Stimulated activated naive CD8-positive, alpha-beta T cell treated with anti-CD3 and anti-CD28 coated beads, Interleukin-15, Interleukin-2, amounts not matched to agents 100 ng/mL and 50 ng/mL, for 24 hours (primary cell): ENCODE data around the gene ATP2B2.

Experiments used
- H3K27ac Mint-ChIP-seq: one replicate; pipeline ENCODE4 v1.8.0; 2021; ENCODE audit warnings: mild to moderate bottlenecking, mixed read lengths
- H3K27me3 Mint-ChIP-seq: one replicate; pipeline ENCODE4 v1.8.0; 2021; ENCODE audit warnings: mixed read lengths
- H3K36me3 Mint-ChIP-seq: one replicate; pipeline ENCODE4 v1.8.0; 2021; ENCODE audit warnings: low read depth, mixed read lengths
- H3K4me1 Mint-ChIP-seq: one replicate; pipeline ENCODE4 v1.8.0; 2021; ENCODE audit warnings: low read depth, mixed read lengths
- H3K4me3 Mint-ChIP-seq: one replicate; pipeline ENCODE4 v1.8.0; 2021; ENCODE audit warnings: mild to moderate bottlenecking, mixed read lengths
- H3K9me3 Mint-ChIP-seq: one replicate; pipeline ENCODE4 v1.8.0; 2021; ENCODE audit warnings: mixed read lengths

ATP2B2 gene

GRCh38 chr3:10435850-10436249 is 69.5 kb downstream of the ATP2B2 start:
- Mint-ChIP-seq H3K4me3 (no peak overlapping the region), H3K36me3 (no peaks in the 10 kb centered on the region), H3K27ac (no peak overlapping the region), H3K9me3 (no peaks in the 10 kb centered on the region), H3K4me1 (peaks cover 42% of the 10 kb centered on the region), H3K27me3 (no peaks in the 10 kb centered on the region)

GRCh38 chr3:10434938-10435336 is 70.4 kb downstream of the ATP2B2 start:
- Mint-ChIP-seq H3K9me3 (no peaks in the 10 kb centered on the region), H3K27ac (no peak overlapping the region), H3K4me3 (no peak overlapping the region), H3K4me1 (peaks cover 33% of the 10 kb centered on the region), H3K36me3 (no peaks in the 10 kb centered on the region), H3K27me3 (no peaks in the 10 kb centered on the region)

GRCh38 chr3:10434144-10434937 is 71.0 kb downstream of the ATP2B2 start:
- no peak overlapping the region for H3K27ac Mint-ChIP-seq

GRCh38 chr3:10432931-10433330 is 72.5 kb downstream of the ATP2B2 start:
- Mint-ChIP-seq H3K4me1 (peaks cover 22% of the 10 kb centered on the region), H3K27me3 (no peaks in the 10 kb centered on the region), H3K9me3 (no peaks in the 10 kb centered on the region), H3K4me3 (no peak overlapping the region), H3K27ac (no peak overlapping the region), H3K36me3 (no peaks in the 10 kb centered on the region)

More at GRCh38 chr3:10434144-10434937, 71.0 kb downstream of the ATP2B2 start:
- Mint-ChIP-seq H3K9me3 (no peaks in the 10 kb centered on the region), H3K27me3 (no peaks in the 10 kb centered on the region), H3K4me1 (peaks cover 33% of the 10 kb centered on the region), H3K4me3 (no peak overlapping the region), H3K36me3 (no peaks in the 10 kb centered on the region)

GRCh38 chr3:10432156-10432845 is 73.1 kb downstream of the ATP2B2 start:
- Mint-ChIP-seq H3K27me3 (no peaks in the 10 kb centered on the region), H3K4me3 (no peak overlapping the region), H3K27ac (no peak overlapping the region), H3K9me3 (no peaks in the 10 kb centered on the region), H3K4me1 (peaks cover 16% of the 10 kb centered on the region), H3K36me3 (no peaks in the 10 kb centered on the region)

GRCh38 chr3:10430805-10431204 is 74.6 kb downstream of the ATP2B2 start:
- Mint-ChIP-seq H3K27me3 (no peaks in the 10 kb centered on the region), H3K27ac (no peak overlapping the region), H3K4me3 (no peak overlapping the region), H3K4me1 (peaks cover 4% of the 10 kb centered on the region), H3K36me3 (no peaks in the 10 kb centered on the region), H3K9me3 (no peaks in the 10 kb centered on the region)

- H3K27me3 Mint-ChIP-seq: no peaks in the 10 kb centered on the region
- no peaks in the 10 kb centered on the region for H3K9me3 Mint-ChIP-seq
- no peak overlapping the region for H3K27ac Mint-ChIP-seq
- no peaks in the 10 kb centered on the region for H3K36me3 Mint-ChIP-seq
- no peaks in the 10 kb centered on the region for H3K4me1 Mint-ChIP-seq
- H3K4me3 Mint-ChIP-seq: no peak overlapping the region
These were observed 76.8 kb downstream of the ATP2B2 start for GRCh38 chr3:10428406-10429091.

- no peak overlapping the region for H3K4me3 Mint-ChIP-seq
- H3K4me1 Mint-ChIP-seq: no peaks in the 10 kb centered on the region
- H3K9me3 Mint-ChIP-seq: no peaks in the 10 kb centered on the region
- no peak overlapping the region for H3K27ac Mint-ChIP-seq
- no peaks in the 10 kb centered on the region for H3K27me3 Mint-ChIP-seq
- H3K36me3 Mint-ChIP-seq: no peaks in the 10 kb centered on the region
These were observed 78.8 kb downstream of the ATP2B2 start for GRCh38 chr3:10426346-10427220.

GRCh38 chr3:10423171-10423882 is 82.1 kb downstream of the ATP2B2 start:
- no peaks in the 10 kb centered on the region for H3K27me3 Mint-ChIP-seq
- H3K4me1 Mint-ChIP-seq: peaks cover 7% of the 10 kb centered on the region
- no peak overlapping the region for H3K4me3 Mint-ChIP-seq
- H3K9me3 Mint-ChIP-seq: no peaks in the 10 kb centered on the region
- H3K36me3 Mint-ChIP-seq: no peaks in the 10 kb centered on the region
- no peak overlapping the region for H3K27ac Mint-ChIP-seq

- H3K27me3 Mint-ChIP-seq: no peaks in the 10 kb centered on the region
- H3K4me3 Mint-ChIP-seq: no peak overlapping the region
- no peaks in the 10 kb centered on the region for H3K36me3 Mint-ChIP-seq
- H3K9me3 Mint-ChIP-seq: no peaks in the 10 kb centered on the region
- no peak overlapping the region for H3K27ac Mint-ChIP-seq
- peaks cover 7% of the 10 kb centered on the region for H3K4me1 Mint-ChIP-seq
These were observed 83.4 kb downstream of the ATP2B2 start for GRCh38 chr3:10421996-10422395.

GRCh38 chr3:10420745-10421475 is 84.5 kb downstream of the ATP2B2 start:
- Mint-ChIP-seq H3K9me3 (no peaks in the 10 kb centered on the region), H3K36me3 (no peaks in the 10 kb centered on the region), H3K27me3 (no peaks in the 10 kb centered on the region), H3K27ac (no peak overlapping the region), H3K4me1 (peaks cover 7% of the 10 kb centered on the region), H3K4me3 (no peak overlapping the region)

GRCh38 chr3:10419637-10420232 is 85.7 kb downstream of the ATP2B2 start:
- H3K27ac Mint-ChIP-seq: no peak overlapping the region
- H3K27me3 Mint-ChIP-seq: no peaks in the 10 kb centered on the region
- peaks cover 7% of the 10 kb centered on the region for H3K4me1 Mint-ChIP-seq
- no peaks in the 10 kb centered on the region for H3K9me3 Mint-ChIP-seq
- no peaks in the 10 kb centered on the region for H3K36me3 Mint-ChIP-seq
- H3K4me3 Mint-ChIP-seq: no peak overlapping the region

GRCh38 chr3:10417847-10418246 is 87.5 kb downstream of the ATP2B2 start:
- Mint-ChIP-seq H3K4me3 (no peak overlapping the region), H3K36me3 (no peaks in the 10 kb centered on the region), H3K9me3 (no peaks in the 10 kb centered on the region), H3K27me3 (no peaks in the 10 kb centered on the region), H3K4me1 (peaks cover 7% of the 10 kb centered on the region), H3K27ac (no peak overlapping the region)
